ENCODE results near the gene RSPH9.

The RSPH9 gene

DNA sequence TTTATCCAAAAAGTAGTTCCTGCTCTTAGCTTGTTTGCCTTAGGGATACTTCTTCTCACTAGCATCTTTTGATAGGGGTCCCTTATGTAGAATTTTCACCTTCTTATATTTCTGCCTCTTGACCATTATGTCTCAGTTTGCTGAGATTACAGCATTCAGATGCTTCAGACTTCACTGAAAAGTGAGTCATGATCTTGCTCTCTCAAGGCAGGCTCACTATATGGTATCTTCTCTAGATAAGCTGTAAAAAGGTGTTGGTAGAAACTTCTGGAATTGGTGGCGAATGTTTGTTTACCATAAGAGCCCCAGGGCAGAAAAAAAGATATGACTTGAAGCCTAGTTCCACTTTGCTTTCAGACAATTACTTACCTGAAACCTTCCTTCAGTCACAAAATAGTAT lies 35.4 kb upstream of the RSPH9 start:
- in situ Hi-C loops (cut with MboI; ENCODE audit: low pct_unique_long_range_greater_than_20kb, low sequenced_read_pairs, unreplicated experiment), result no loop called here
- TF ChIP-seq, protein P1, sequence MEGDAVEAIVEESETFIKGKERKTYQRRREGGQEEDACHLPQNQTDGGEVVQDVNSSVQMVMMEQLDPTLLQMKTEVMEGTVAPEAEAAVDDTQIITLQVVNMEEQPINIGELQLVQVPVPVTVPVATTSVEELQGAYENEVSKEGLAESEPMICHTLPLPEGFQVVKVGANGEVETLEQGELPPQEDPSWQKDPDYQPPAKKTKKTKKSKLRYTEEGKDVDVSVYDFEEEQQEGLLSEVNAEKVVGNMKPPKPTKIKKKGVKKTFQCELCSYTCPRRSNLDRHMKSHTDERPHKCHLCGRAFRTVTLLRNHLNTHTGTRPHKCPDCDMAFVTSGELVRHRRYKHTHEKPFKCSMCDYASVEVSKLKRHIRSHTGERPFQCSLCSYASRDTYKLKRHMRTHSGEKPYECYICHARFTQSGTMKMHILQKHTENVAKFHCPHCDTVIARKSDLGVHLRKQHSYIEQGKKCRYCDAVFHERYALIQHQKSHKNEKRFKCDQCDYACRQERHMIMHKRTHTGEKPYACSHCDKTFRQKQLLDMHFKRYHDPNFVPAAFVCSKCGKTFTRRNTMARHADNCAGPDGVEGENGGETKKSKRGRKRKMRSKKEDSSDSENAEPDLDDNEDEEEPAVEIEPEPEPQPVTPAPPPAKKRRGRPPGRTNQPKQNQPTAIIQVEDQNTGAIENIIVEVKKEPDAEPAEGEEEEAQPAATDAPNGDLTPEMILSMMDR (IDR thresholded peaks at IDR 0.05; ENCODE audit: extremely low read depth, insufficient read depth, missing control alignments), result no peak
- no peak for DNase-seq (ENCODE audit: low spot score)

- in situ Hi-C loops (cut with MboI; ENCODE audit: low pct_unique_long_range_greater_than_20kb, low sequenced_read_pairs, unreplicated experiment), result no loop called here
- DNase-seq (ENCODE audit: low spot score), result no peak
- TF ChIP-seq, protein P1 (IDR thresholded peaks at IDR 0.05; ENCODE audit: extremely low read depth, insufficient read depth, missing control alignments), result no peak
Observed at GRCh38 chr6:43610431-43610830, 34.4 kb upstream of the RSPH9 start.

DNA sequence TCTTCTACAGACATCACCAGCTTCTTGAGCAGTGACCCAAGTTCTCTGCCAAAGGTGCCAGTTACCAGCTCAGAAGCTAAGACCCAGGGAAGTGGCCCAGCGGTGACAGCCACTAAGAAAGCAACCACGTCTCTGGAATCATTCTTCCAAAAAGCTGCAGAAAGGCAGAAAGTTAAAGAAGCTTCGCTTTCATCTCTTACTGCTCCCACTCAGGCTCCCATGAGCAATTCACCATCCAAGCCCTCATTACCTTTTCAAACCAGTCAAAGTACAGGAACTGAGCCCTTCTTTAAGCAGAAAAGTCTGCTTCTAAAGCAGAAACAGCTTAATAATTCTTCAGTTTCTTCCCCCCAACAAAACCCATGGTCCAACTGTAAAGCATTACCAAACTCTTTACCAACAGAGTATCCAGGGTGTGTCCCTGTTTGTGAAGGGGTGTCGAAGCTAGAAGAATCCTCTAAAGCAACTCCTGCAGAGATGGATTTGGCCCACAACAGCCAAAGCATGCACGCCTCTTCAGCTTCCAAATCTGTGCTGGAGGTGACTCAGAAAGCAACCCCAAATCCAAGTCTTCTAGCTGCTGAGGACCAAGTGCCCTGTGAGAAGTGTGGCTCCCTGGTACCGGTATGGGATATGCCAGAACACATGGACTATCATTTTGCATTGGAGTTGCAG lies 31.0 kb upstream of the RSPH9 start:
- TF ChIP-seq, protein P1 (IDR thresholded peaks at IDR 0.05; ENCODE audit: extremely low read depth, insufficient read depth, missing control alignments), result no peak
- in situ Hi-C loops (cut with MboI; ENCODE audit: low pct_unique_long_range_greater_than_20kb, low sequenced_read_pairs, unreplicated experiment), result no loop called here

DNA sequence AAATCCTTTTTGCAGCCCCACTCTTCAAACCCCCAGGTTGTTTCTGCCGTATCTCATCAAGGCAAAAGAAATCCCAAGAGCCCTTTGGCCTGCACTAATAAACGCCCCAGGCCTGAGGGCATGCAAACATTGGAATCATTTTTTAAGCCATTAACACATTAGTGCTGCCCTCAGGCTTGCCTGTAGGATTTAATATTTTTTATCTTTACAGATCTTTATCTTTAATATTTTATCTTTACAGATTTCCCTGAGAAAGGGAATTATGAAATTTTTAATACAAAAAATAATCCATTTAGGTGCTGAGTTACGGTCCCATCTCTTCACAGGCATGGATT lies 30.5 kb upstream of the RSPH9 start:
- TF ChIP-seq, protein P1 (IDR thresholded peaks at IDR 0.05; ENCODE audit: extremely low read depth, insufficient read depth, missing control alignments), result no peak
- DNase-seq (ENCODE audit: low spot score), result no peak
- in situ Hi-C loops (cut with MboI; ENCODE audit: low pct_unique_long_range_greater_than_20kb, low sequenced_read_pairs, unreplicated experiment), result no loop called here

More for the DNA sequence above, 31.0 kb upstream of the RSPH9 start:
- DNase-seq (ENCODE audit: low spot score), result no peak

- in situ Hi-C loops (cut with MboI; ENCODE audit: low pct_unique_long_range_greater_than_20kb, low sequenced_read_pairs, unreplicated experiment), result no loop called here
- no peak for DNase-seq (ENCODE audit: low spot score)
Observed at GRCh38 chr6:43616725-43617472, 27.9 kb upstream of the RSPH9 start.

GRCh38 chr6:43621078-43621835 lies 23.6 kb upstream of the RSPH9 start:
- DNase-seq (ENCODE audit: low spot score), result no peak
- TF ChIP-seq, protein P1 (IDR thresholded peaks at IDR 0.05; ENCODE audit: extremely low read depth, insufficient read depth, missing control alignments), result no peak
- in situ Hi-C loops (cut with MboI; ENCODE audit: low pct_unique_long_range_greater_than_20kb, low sequenced_read_pairs, unreplicated experiment), result no loop called here

More at GRCh38 chr6:43616725-43617472, 27.9 kb upstream of the RSPH9 start:
- TF ChIP-seq, protein P1 (IDR thresholded peaks at IDR 0.05; ENCODE audit: extremely low read depth, insufficient read depth, missing control alignments), result no peak

Data from GM13977 (cell line).